ENCODE measurements around the gene VSX2.

Gene VSX2

GRCh38 chr14:74238974-74239847 lies at the start of gene VSX2:
Gene VSX2, plus strand, starts transcription at chr14:74239449. Its CDS starts 113 bp downstream, at chr14:74239562.
- no peak for DNase-seq (ENCODE audit: low read depth, low spot score)

- DNase-seq (ENCODE audit: low read depth, low spot score): no peak
Observed at GRCh38 chr14:74190927-74191575, 48.2 kb upstream of the VSX2 start.

GRCh38 chr14:74194506-74195274 lies 44.6 kb upstream of the VSX2 start:
- DNase-seq (ENCODE audit: low read depth, low spot score): no peak

GRCh38 chr14:74195623-74196022 lies 43.6 kb upstream of the VSX2 start:
- no peak for DNase-seq (ENCODE audit: low read depth, low spot score)

GRCh38 chr14:74198441-74199234 lies 40.6 kb upstream of the VSX2 start:
- DNase-seq (ENCODE audit: low read depth, low spot score): no peak

- no peak for DNase-seq (ENCODE audit: low read depth, low spot score)
Observed at GRCh38 chr14:74202113-74202512, 37.1 kb upstream of the VSX2 start.

GRCh38 chr14:74203639-74204038 lies 35.6 kb upstream of the VSX2 start:
- DNase-seq (ENCODE audit: low read depth, low spot score): no peak

GRCh38 chr14:74204491-74204890 lies 34.8 kb upstream of the VSX2 start:
- DNase-seq (ENCODE audit: low read depth, low spot score): no peak

GRCh38 chr14:74205882-74206281 lies 33.4 kb upstream of the VSX2 start:
- DNase-seq (ENCODE audit: low read depth, low spot score): no peak

GRCh38 chr14:74207943-74208342 lies 31.3 kb upstream of the VSX2 start:
- no peak for DNase-seq (ENCODE audit: low read depth, low spot score)

- no peak for DNase-seq (ENCODE audit: low read depth, low spot score)
Observed at GRCh38 chr14:74208642-74209041, 30.6 kb upstream of the VSX2 start.

- no peak for DNase-seq (ENCODE audit: low read depth, low spot score)
Observed at GRCh38 chr14:74211945-74212580, 27.2 kb upstream of the VSX2 start.

GRCh38 chr14:74213907-74214803 lies 25.1 kb upstream of the VSX2 start:
- no peak for DNase-seq (ENCODE audit: low read depth, low spot score)

GRCh38 chr14:74216671-74217070 lies 22.6 kb upstream of the VSX2 start:
- no peak for DNase-seq (ENCODE audit: low read depth, low spot score)

- peak; percentile 28 for DNase-seq (ENCODE audit: low read depth, low spot score)
Observed at GRCh38 chr14:74217672-74218448, 21.4 kb upstream of the VSX2 start.

- DNase-seq (ENCODE audit: low read depth, low spot score): no peak
Observed at GRCh38 chr14:74218462-74218861, 20.8 kb upstream of the VSX2 start.

GRCh38 chr14:74219277-74220205 lies 19.7 kb upstream of the VSX2 start:
- no peak for DNase-seq (ENCODE audit: low read depth, low spot score)

GRCh38 chr14:74220991-74221390 lies 18.3 kb upstream of the VSX2 start:
- no peak for DNase-seq (ENCODE audit: low read depth, low spot score)

All from smooth muscle cell of the brain vasculature (primary cell).